LNCaP clone FGC (cell line): ENCODE results near the gene CTTN.

Source experiments
- DNase-seq: peaks from one replicate; pipeline ENCODE4 v3.0.0-alpha.2; 2011; ENCODE audit warnings: low read depth
- H3K4me3 ChIP-seq: 2 replicates; pipeline ENCODE4 v1.5.1; 2011; ENCODE audit warnings: mild to moderate bottlenecking, low read depth, low read length, control low read depth
- CTCF ChIP-seq: IDR thresholded peaks from 2 replicates; pipeline ENCODE4 v1.5.1; 2012; ENCODE audit warnings: mild to moderate bottlenecking; ENCODE audit not compliant: control insufficient read depth, insufficient read depth; ENCODE audit errors: extremely low read depth

The CTTN gene

GRCh38 chr11:70433038-70433437, 34.7 kb downstream of the CTTN start:
- no peak for TF ChIP-seq CTCF
- no peak overlapping the region for H3K4me3 ChIP-seq
- no peak for DNase-seq

GRCh38 chr11:70433526-70433925, 35.2 kb downstream of the CTTN start:
- no peak for DNase-seq
- no peak overlapping the region for H3K4me3 ChIP-seq
- TF ChIP-seq CTCF = no peak

- no peak overlapping the region for H3K4me3 ChIP-seq
- DNase-seq = no peak
- no peak for TF ChIP-seq CTCF
Measured at GRCh38 chr11:70433966-70434812, 35.9 kb downstream of the CTTN start.

- DNase-seq = no peak
- no peak overlapping the region for H3K4me3 ChIP-seq
- TF ChIP-seq CTCF = no peak
Measured at GRCh38 chr11:70434813-70435278, 36.5 kb downstream of the CTTN start.

GRCh38 chr11:70435361-70435760, 37.0 kb downstream of the CTTN start:
- TF ChIP-seq CTCF = no peak
- no peak overlapping the region for H3K4me3 ChIP-seq
- DNase-seq = no peak

- H3K4me3 ChIP-seq = no peak overlapping the region
- no peak for DNase-seq
- TF ChIP-seq CTCF = no peak
Measured at GRCh38 chr11:70435765-70436500, 37.6 kb downstream of the CTTN start.
